ENCODE measurements around the gene MARS2. TPM values are rescaled to one million over a fixed set of nuclear protein-coding genes. Genes with fewer than 3 reads are reported as not detected.
"Not testable (repeated sequence)": the region's sequence is repeated elsewhere in the genome, so short reads cannot be mapped to it uniquely, and the experiment has no call there.

MARS2 gene
- total RNA-seq = 10 to 100 TPM; 10.0 to 11.6 TPM

- peaks cover 33 to 46% of the 10 kb centered on the region in 2 donors for H3K36me3 Mint-ChIP-seq
- peaks cover 0 to 8% of the 10 kb centered on the region in 2 donors for H3K9me3 Mint-ChIP-seq
- ATAC-seq = peak; percentile 86 to 90
- H3K27ac Mint-ChIP-seq = peak within 1 kb of the TSS; percentile 91 to 94
- DNase-seq (ENCODE audit: low spot score in 2 of 2) = peak; percentile 89 to 95
Observed at GRCh38 chr2:197705121-197705911, at the start of gene MARS2. MARS2 (plus strand) TSS chr2:197705369; CDS start chr2:197705406, 37 bp downstream.

GRCh38 chr2:197657562-197657961, 47.6 kb upstream of the MARS2 start:
- H3K36me3 Mint-ChIP-seq = no peaks in the 10 kb centered on the region
- DNase-seq (ENCODE audit: low spot score in 2 of 2) (no peak), ATAC-seq (no peak)
- H3K9me3 Mint-ChIP-seq = no peaks in the 10 kb centered on the region
- no peak overlapping the region for H3K27ac Mint-ChIP-seq

GRCh38 chr2:197661626-197662025, 43.5 kb upstream of the MARS2 start:
- Mint-ChIP-seq H3K36me3 (peaks cover 6 to 10% of the 10 kb centered on the region in 2 donors), H3K9me3 (peaks cover 8 to 12% of the 10 kb centered on the region in 2 donors), H3K27ac (no peak overlapping the region)
- ATAC-seq (no peak), DNase-seq (ENCODE audit: low spot score in 2 of 2) (no peak)

GRCh38 chr2:197666277-197666676, 38.9 kb upstream of the MARS2 start:
- no peak for DNase-seq (ENCODE audit: low spot score in 2 of 2)
- peaks cover 17 to 18% of the 10 kb centered on the region in 2 donors for H3K9me3 Mint-ChIP-seq
- H3K27ac Mint-ChIP-seq = no peak overlapping the region
- peaks cover 15 to 21% of the 10 kb centered on the region in 2 donors for H3K36me3 Mint-ChIP-seq
- ATAC-seq = no peak

DNA sequence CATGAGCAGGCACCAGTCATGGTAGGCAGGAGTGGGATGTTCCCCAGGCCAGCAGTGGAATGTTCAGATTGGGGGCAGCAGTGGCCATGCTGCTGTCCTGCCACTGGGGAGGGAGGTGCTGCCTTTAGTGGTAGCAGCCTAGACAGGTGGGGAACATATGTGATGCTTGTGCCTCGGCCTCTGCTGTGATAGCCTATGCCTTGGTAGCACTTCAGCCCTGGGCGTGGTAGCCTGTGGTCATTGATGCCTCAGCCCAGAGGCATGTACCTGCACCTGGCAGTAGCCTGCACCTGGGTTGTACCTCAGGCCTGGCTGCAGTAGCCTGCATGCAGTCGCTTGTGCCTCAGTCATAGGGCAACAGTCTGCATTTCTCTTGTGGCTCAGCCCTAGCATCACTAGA, 36.9 kb upstream of the MARS2 start:
- H3K9me3 Mint-ChIP-seq = peaks cover 17 to 18% of the 10 kb centered on the region in 2 donors
- peaks cover 15 to 21% of the 10 kb centered on the region in 2 donors for H3K36me3 Mint-ChIP-seq
- DNase-seq (ENCODE audit: low spot score in 2 of 2) (no peak), ATAC-seq (no peak)
- H3K27ac Mint-ChIP-seq = no peak overlapping the region

GRCh38 chr2:197669077-197669476, 36.1 kb upstream of the MARS2 start:
- H3K9me3 Mint-ChIP-seq = peaks cover 17 to 18% of the 10 kb centered on the region in 2 donors
- peaks cover 15 to 21% of the 10 kb centered on the region in 2 donors for H3K36me3 Mint-ChIP-seq
- no peak overlapping the region for H3K27ac Mint-ChIP-seq
- ATAC-seq (no peak), DNase-seq (ENCODE audit: low spot score in 2 of 2) (no peak)

DNA sequence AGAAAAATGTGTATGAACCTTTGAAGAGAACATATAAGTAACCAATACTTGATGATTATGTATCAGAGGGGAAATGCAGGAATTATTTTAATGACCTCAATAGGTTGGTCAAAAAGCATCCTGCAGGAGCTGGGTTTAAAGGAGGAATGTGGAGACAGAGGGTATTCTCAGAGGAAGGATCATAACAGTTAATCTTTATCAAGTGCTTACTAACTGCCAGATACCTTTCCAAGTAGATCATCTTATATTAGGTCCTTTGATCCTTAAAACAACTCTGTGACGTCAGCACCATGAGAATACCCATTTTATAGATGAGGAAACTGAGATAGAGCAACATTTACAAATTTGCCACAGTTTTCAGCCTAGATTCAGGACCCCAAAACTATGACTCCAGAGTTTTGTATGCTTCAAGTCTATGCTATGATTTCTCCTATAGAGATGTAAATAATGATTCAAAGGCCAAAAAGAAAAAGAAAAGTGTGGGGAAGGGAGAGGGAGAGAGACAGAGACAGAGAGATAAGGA, 32.7 kb upstream of the MARS2 start:
- DNase-seq (ENCODE audit: low spot score in 2 of 2) = no peak
- no peak for ATAC-seq
- Mint-ChIP-seq H3K27ac (no peak overlapping the region), H3K9me3 (peaks cover 2 to 3% of the 10 kb centered on the region in 2 donors), H3K36me3 (peaks cover 3 to 6% of the 10 kb centered on the region in 2 donors)

DNA sequence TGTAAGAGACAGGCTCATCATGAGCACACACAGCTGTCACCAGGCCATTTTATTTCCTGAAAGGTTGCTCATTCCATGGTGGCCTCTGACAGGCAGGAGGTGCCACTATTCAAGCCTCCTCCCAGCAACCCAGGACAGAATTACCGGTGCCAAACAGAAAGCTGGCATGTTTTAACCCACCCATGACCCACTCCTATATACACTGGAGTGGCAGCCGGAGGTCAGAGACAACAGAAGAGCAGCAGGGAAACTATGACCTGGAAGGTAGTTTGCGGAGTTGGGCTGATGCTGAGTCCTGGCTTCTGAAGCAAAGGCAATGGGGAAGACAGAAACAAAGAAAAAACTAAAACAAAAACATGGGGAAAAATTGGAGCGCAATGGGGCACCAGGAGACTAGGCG, 32.1 kb upstream of the MARS2 start:
- Mint-ChIP-seq H3K9me3 (no peaks in the 10 kb centered on the region), H3K27ac (no peak overlapping the region), H3K36me3 (no peaks in the 10 kb centered on the region)
- DNase-seq (ENCODE audit: low spot score in 2 of 2) (no peak), ATAC-seq (no peak)

DNA sequence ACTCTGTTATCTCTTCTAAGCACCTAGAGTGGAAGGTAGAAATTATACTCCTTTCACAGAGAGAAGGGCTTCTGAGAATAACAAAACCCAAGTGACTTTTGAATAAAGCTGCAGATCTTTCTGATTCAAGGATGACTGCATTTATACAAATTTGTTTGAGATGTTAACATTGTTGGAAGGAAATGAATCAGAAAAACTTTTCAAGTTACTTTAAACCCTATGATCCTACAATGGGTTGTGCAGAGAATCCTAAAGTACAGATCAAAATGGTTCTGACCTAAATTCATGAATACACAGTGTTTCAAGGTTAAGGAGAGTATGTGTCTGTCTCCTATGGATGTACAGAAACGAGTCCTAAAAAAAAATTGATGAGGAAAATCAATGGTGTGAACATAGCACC, 31.6 kb upstream of the MARS2 start:
- Mint-ChIP-seq H3K27ac (no peak overlapping the region), H3K36me3 (no peaks in the 10 kb centered on the region), H3K9me3 (no peaks in the 10 kb centered on the region)
- no peak for DNase-seq (ENCODE audit: low spot score in 2 of 2)
- ATAC-seq = no peak

DNA sequence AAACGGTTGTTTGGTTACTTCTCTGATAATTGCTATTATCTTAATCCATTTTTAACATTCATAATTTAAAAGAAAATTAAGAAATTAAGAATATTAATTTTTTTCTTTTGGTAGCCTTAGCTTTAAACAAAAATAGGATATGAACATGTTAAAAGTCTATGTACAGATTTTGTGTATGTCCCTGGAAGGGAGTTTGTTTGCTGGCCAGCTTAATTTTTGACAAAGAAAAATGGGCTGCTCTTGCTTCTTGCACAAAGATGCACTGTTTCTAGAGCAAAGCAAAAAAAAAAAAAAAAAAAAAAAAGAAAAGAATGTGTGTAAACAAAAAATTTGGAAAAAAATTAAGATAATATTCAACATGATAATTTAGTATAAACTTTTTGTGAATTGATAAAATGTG, 31.1 kb upstream of the MARS2 start:
- ATAC-seq = no peak
- Mint-ChIP-seq H3K36me3 (no peaks in the 10 kb centered on the region), H3K9me3 (no peaks in the 10 kb centered on the region), H3K27ac (no peak overlapping the region)
- DNase-seq (ENCODE audit: low spot score in 2 of 2) = no peak

GRCh38 chr2:197674591-197674990, 30.6 kb upstream of the MARS2 start:
- no peak for DNase-seq (ENCODE audit: low spot score in 2 of 2)
- no peaks in the 10 kb centered on the region for H3K36me3 Mint-ChIP-seq
- no peak for ATAC-seq
- H3K9me3 Mint-ChIP-seq = no peaks in the 10 kb centered on the region
- H3K27ac Mint-ChIP-seq = no peak overlapping the region

- Mint-ChIP-seq H3K36me3 (no peaks in the 10 kb centered on the region), H3K9me3 (no peaks in the 10 kb centered on the region), H3K27ac (no peak within 1 kb of the TSS)
- ATAC-seq (no peak), DNase-seq (ENCODE audit: low spot score in 2 of 2) (no peak)
Observed at GRCh38 chr2:197675246-197675645, 29.9 kb upstream of the MARS2 start, which contains the start of gene RFTN2. RFTN2 (minus strand) TSS chr2:197675587; CDS start chr2:197675458, 129 bp downstream.

DNA sequence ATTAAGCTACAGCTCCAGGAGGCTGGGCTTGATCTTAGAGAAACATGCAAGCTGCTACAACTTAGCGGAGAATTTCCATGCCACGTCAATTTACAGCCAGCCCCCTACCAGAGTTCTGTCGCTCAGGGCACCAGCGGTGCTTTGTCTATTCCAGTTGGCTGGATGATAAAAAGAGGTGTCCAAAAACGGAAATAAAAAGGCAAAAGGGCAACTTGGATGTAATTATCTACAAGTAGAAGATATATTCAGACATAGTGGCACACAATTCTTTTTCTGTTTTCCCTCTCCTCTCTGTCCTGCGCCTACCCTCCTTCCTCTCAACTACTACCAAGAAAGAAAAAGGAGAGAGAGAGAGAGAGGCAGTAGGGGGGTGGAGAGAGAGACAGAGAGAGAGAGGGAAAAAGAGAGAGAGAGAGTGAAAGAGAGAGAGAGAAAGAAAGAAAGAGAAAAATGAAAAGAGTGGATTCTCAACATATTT, 29.4 kb upstream of the MARS2 start:
- no peak for ATAC-seq
- no peak overlapping the region for H3K27ac Mint-ChIP-seq

DNA sequence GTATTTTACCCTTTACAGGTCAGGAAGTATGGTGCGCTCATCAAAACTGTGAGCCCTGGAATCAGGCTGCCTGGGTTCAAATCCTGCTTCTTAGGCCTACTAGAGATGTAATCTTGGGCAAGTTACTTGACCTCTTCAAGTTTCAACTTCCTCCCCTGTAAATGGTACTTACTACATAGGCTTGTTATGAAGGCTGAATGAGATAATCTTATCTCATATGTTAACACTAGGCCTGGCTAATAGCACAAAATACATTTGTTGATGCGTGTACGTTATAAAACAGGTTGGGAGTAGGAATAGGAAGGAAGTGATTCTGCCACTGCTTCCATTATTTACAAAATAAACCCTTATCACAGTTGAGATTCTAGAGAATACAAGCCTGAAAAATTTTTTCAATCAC, 28.1 kb upstream of the MARS2 start:
- no peaks in the 10 kb centered on the region for H3K36me3 Mint-ChIP-seq
- DNase-seq (ENCODE audit: low spot score in 2 of 2) = no peak
- no peaks in the 10 kb centered on the region for H3K9me3 Mint-ChIP-seq
- no peak for ATAC-seq
- H3K27ac Mint-ChIP-seq = no peak overlapping the region

More for the DNA sequence above, 29.4 kb upstream of the MARS2 start:
- Mint-ChIP-seq H3K9me3 (no peaks in the 10 kb centered on the region), H3K36me3 (no peaks in the 10 kb centered on the region)
- DNase-seq (ENCODE audit: low spot score in 2 of 2) = no peak

DNA sequence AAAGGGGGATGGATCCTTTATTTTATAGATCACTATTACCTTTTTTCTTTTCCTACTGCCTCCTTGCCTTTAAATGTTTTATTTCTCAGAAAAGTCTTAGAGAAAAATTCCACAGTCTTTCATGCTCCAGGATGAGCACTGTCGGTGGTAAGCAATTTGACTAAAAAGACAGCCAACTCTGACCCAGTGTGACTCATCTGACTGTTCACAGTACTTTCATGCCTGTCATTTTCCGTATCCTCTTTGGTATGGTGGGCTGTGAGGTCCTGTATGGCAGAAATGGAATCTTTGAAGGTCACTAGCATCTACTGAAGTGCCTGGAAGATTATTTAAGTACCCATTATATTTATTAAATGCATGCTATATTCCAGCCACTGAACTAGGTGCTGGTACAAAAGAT, 27.7 kb upstream of the MARS2 start:
- Mint-ChIP-seq H3K36me3 (no peaks in the 10 kb centered on the region), H3K9me3 (no peaks in the 10 kb centered on the region), H3K27ac (no peak overlapping the region)
- ATAC-seq (peak in 1 of 2 donors; percentile 45), DNase-seq (ENCODE audit: low spot score in 2 of 2) (no peak)

- H3K36me3 Mint-ChIP-seq; ATAC-seq; H3K27ac Mint-ChIP-seq; DNase-seq (ENCODE audit: low spot score in 2 of 2); H3K9me3 Mint-ChIP-seq: not testable (repeated sequence)
Observed at GRCh38 chr2:197695206-197695605, 10.0 kb upstream of the MARS2 start.

GRCh38 chr2:197695971-197696370, 9.2 kb upstream of the MARS2 start:
- not testable (repeated sequence) for ATAC-seq

More at GRCh38 chr2:197695971-197696370, 9.2 kb upstream of the MARS2 start:
- H3K27ac Mint-ChIP-seq; DNase-seq (ENCODE audit: low spot score in 2 of 2); H3K9me3 Mint-ChIP-seq: not testable (repeated sequence)
- peaks cover 0 to 13% of the 10 kb centered on the region in 2 donors for H3K36me3 Mint-ChIP-seq
